ENCODE data around the gene CD9.

DNA sequence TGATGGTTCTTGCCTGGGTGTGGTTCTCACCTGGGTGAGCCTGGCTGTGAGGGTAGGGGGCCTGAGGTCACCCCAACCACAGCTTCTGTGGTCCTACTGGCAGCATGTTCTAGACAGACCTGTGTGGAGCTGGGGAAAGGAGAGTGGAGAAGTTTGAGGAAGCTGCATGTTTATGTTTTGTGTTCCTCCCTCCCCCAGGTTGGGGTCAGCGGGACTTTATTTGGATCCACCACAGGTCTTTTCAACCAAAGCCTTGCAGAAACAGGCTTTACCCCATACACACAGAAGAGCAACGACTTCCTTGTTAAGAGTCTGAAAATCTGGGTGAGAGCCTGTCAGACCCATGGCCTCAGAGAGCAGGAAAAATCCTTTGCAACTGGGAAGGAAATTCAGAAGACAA is 5.6 kb downstream of the CD9 start:
- TF ChIP-seq, protein P1, sequence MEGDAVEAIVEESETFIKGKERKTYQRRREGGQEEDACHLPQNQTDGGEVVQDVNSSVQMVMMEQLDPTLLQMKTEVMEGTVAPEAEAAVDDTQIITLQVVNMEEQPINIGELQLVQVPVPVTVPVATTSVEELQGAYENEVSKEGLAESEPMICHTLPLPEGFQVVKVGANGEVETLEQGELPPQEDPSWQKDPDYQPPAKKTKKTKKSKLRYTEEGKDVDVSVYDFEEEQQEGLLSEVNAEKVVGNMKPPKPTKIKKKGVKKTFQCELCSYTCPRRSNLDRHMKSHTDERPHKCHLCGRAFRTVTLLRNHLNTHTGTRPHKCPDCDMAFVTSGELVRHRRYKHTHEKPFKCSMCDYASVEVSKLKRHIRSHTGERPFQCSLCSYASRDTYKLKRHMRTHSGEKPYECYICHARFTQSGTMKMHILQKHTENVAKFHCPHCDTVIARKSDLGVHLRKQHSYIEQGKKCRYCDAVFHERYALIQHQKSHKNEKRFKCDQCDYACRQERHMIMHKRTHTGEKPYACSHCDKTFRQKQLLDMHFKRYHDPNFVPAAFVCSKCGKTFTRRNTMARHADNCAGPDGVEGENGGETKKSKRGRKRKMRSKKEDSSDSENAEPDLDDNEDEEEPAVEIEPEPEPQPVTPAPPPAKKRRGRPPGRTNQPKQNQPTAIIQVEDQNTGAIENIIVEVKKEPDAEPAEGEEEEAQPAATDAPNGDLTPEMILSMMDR (IDR thresholded peaks at IDR 0.05) = no peak
- no peak for TF ChIP-seq POLR2A (IDR thresholded peaks at IDR 0.05)
